Measurements from ENCODE around the gene TWNK. TPM values are rescaled to one million over a fixed set of nuclear protein-coding genes. Genes with fewer than 3 reads are reported as not detected.
A peak's percentile ranks its signal among the peaks of the same experiment; 100 is the strongest.

TWNK gene
- total and polyA plus RNA-seq, 2 experiments from 2014 or later = 12.2 to 29.4 TPM

DNA sequence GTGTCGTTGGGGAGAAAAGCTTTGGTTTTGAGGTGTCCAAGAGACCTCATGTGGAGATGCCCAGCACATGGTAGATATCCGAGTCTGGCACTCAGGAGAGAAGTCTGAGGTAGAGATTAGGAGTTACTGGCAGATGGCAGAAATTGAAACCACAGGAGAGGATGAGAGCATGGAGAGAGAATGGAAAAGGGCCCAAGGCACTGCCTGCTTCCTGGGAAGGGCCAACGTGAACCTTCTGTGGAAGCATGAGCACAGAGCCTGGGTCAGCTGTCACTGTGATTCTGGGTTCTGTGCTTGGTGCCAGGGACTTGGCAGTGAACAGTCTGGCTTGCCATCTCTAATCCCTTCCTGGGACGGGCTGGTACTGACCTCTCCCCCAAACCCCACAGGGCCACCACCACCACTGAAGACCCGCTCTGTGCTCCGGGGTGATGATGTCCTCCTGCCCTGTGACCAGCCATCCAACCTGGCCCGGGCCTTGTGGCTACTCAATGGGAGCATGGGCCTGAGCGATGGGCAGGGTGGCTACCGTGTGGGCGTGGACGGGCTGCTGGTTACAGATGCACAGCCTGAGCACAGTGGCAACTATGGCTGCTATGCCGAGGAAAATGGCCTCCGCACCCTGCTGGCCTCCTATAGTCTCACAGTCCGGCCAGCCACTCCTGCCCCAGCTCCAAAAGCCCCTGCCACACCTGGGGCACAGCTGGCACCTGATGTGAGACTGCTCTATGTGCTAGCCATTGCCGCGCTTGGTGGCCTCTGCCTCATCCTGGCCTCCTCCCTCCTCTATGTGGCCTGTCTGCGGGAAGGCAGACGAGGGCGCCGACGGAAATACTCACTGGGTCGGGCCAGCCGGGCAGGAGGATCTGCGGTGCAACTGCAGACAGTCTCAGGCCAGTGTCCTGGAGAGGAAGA lies 4.2 kb upstream of the TWNK start (continued):
- TF ChIP-seq, protein P1, sequence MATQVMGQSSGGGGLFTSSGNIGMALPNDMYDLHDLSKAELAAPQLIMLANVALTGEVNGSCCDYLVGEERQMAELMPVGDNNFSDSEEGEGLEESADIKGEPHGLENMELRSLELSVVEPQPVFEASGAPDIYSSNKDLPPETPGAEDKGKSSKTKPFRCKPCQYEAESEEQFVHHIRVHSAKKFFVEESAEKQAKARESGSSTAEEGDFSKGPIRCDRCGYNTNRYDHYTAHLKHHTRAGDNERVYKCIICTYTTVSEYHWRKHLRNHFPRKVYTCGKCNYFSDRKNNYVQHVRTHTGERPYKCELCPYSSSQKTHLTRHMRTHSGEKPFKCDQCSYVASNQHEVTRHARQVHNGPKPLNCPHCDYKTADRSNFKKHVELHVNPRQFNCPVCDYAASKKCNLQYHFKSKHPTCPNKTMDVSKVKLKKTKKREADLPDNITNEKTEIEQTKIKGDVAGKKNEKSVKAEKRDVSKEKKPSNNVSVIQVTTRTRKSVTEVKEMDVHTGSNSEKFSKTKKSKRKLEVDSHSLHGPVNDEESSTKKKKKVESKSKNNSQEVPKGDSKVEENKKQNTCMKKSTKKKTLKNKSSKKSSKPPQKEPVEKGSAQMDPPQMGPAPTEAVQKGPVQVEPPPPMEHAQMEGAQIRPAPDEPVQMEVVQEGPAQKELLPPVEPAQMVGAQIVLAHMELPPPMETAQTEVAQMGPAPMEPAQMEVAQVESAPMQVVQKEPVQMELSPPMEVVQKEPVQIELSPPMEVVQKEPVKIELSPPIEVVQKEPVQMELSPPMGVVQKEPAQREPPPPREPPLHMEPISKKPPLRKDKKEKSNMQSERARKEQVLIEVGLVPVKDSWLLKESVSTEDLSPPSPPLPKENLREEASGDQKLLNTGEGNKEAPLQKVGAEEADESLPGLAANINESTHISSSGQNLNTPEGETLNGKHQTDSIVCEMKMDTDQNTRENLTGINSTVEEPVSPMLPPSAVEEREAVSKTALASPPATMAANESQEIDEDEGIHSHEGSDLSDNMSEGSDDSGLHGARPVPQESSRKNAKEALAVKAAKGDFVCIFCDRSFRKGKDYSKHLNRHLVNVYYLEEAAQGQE (IDR thresholded peaks at IDR 0.05; ENCODE audit: unreplicated experiment) = no peak
- TF ChIP-seq CREB1 (CRISPR knock-in tag; IDR thresholded peaks at IDR 0.05; ENCODE audit: low read depth) = no peak
- TF ChIP-seq, protein P2, sequence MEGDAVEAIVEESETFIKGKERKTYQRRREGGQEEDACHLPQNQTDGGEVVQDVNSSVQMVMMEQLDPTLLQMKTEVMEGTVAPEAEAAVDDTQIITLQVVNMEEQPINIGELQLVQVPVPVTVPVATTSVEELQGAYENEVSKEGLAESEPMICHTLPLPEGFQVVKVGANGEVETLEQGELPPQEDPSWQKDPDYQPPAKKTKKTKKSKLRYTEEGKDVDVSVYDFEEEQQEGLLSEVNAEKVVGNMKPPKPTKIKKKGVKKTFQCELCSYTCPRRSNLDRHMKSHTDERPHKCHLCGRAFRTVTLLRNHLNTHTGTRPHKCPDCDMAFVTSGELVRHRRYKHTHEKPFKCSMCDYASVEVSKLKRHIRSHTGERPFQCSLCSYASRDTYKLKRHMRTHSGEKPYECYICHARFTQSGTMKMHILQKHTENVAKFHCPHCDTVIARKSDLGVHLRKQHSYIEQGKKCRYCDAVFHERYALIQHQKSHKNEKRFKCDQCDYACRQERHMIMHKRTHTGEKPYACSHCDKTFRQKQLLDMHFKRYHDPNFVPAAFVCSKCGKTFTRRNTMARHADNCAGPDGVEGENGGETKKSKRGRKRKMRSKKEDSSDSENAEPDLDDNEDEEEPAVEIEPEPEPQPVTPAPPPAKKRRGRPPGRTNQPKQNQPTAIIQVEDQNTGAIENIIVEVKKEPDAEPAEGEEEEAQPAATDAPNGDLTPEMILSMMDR (conservative IDR thresholded peaks at IDR 0.05; ENCODE audit: low read depth in 2 of 2) = no peak

DNA sequence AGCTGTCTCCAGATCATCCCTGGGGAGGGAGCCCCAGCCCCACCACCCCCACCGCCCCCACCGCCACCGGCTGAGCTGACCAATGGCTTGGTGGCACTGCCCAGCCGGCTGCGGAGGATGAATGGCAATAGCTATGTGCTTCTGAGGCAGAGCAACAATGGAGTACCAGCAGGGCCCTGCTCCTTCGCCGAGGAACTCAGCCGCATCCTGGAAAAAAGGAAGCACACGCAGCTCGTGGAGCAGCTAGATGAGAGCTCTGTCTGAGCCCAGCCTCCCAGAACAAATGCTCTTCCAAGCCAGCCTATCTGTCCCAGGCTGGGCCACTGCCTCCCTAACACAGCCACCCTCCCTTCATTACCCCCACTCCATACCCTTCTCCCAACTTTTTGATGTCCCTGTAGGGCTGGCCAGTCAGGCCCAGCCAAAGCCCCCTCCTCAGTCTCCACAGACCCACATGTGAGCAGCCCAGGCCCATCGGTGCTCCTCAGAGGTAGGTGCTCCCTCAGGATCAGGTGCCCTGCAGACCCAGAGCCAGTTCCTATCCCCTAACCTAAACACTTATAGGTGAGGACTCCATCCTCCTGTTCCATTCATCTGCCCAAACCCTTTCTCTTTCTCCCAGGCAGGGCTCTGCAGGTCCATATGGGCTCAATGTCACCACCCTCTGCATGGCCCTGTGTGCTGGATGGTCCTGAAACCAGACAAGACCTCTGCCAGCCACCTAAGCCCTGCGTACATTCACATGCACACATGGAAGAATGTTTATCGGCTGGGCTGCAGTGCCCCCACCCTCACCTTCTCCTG lies 3.3 kb upstream of the TWNK start:
- Histone ChIP-seq H3K27me3 (ENCODE audit: insufficient read depth) (no peaks in the 10 kb centered on the region), H3K36me3 (ENCODE audit: insufficient read depth) (no peaks in the 10 kb centered on the region), H3K4me1 (ENCODE audit: insufficient read depth) (no peaks in the 10 kb centered on the region), H3K27ac (ENCODE audit: low read depth) (no peak overlapping the region), H3K4me2 (no peak overlapping the region), H3F3A (replicated peaks; ENCODE audit: low read depth) (peaks cover 7% of the 10 kb centered on the region; the same call in 1 of the 2 replicates), H3K79me2 (replicated peaks; ENCODE audit: insufficient read depth) (peaks cover 29% of the 10 kb centered on the region), H4K20me1 (replicated peaks; ENCODE audit: insufficient read depth) (peaks cover 11% of the 10 kb centered on the region; the same call in 1 of the 2 replicates), H3K9me2 (ENCODE audit: insufficient read depth) (no peaks in the 10 kb centered on the region), H2AFZ (no peak overlapping the region), H3K4me3 (no peak overlapping the region)
- TF ChIP-seq EZH2 (IDR thresholded peaks at IDR 0.05; ENCODE audit: low read depth, unreplicated experiment) = no peak
- peak; percentile 7; the same call in 1 of the 2 replicates for TF ChIP-seq POLR2AphosphoS5 (IDR thresholded peaks at IDR 0.05; ENCODE audit: low read depth)
- no peak overlapping the region for H3K27ac Mint-ChIP-seq
- peaks cover 12% of the 10 kb centered on the region for H3K4me1 Mint-ChIP-seq
- no peak overlapping the region for H3K4me3 Mint-ChIP-seq
- DNase-seq (ENCODE audit: low spot score) = no peak
- H3K9me3 Mint-ChIP-seq = peaks cover 2% of the 10 kb centered on the region; the same call in 1 of the 3 replicates
- H3K36me3 Mint-ChIP-seq (ENCODE audit: low read depth) = peaks cover 16% of the 10 kb centered on the region
- ATAC-seq = no peak
- peaks cover 19% of the 10 kb centered on the region for H3K27me3 Mint-ChIP-seq (ENCODE audit: insufficient read depth, low read depth, poor library complexity)

Measured in GM23338 (cell line).